ENCODE data around the gene SCUBE1.

DNA sequence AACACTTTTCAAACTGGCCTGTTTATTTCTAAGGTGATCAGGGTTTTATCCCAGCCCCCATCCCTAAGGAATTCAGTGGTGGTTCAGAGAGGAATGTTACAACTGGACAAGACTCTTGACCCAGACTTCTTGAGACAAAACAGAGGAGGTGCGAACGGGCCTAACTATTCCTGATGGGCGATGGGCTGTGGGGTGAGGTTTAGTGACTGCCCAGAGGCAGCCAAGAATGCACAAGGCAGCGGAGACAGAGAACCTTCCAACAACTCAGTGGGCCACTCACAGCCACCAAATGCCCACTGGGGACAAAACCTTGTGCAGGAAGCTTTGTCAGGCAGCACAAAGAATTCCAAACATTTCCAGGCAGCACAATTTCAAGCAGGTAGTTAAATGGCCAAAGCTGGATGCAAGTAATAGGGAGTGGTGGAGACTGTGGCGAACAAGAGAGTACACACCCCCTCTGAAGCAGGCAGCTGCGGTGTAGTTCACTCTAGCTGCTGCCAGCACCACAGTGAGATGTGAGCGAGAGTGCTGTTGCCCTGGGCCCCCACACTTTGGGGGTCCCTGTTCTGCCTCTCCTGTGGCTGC lies 29.2 kb downstream of the SCUBE1 start:
- TF ChIP-seq POLR2AphosphoS5 (IDR thresholded peaks at IDR 0.05; ENCODE audit: borderline replicate concordance, low read depth, low read length) (no peak), EZH2 (IDR thresholded peaks at IDR 0.05) (no peak)
